HCT116 (cell line): ENCODE results near the gene ACER2. TPM values are rescaled to one million over a fixed set of nuclear protein-coding genes. Genes with fewer than 3 reads are reported as not detected.

Source experiments
- ATAC-seq: fragments of 200-7000 bp; cut with Tn5 transposase; 2 replicates; pipeline ENCODE4 v1.9.1; 2020; ENCODE audit warnings: mild to moderate bottlenecking, moderate library complexity
- BruUV-seq: library from RNA; stranded (reverse); fragments of 400-500 nt; replicated peaks from 2 replicates; lab custom pipeline; 2021; lab: Mats Ljungman, UMichigan
- CTCF ChIA-PET: fragments of 300-600 bp; sonication (Branson Sonifier 250); formaldehyde crosslinking; loops from one replicate; lab custom pipeline; 2021; ENCODE audit warnings: antibody characterized with exemption; lab: Charles Lee
- POLR2A ChIA-PET: fragments of 300-600, 350-600 bp; sonication (Branson Sonifier 250); formaldehyde crosslinking; loops from one replicate; lab custom pipeline; 2021; ENCODE audit warnings: antibody characterized with exemption; lab: Charles Lee
- RAD21 ChIA-PET, 2 experiments: fragments of 300-600 bp; sonication (Branson Sonifier 250); formaldehyde crosslinking; loops; one replicate each; lab custom pipeline; 2023; ENCODE audit warnings: low total read pairs in 2 of 2; ENCODE audit not compliant: uncharacterized antibody in 2 of 2, unreplicated experiment in 2 of 2, low non-redundant PET in 1 of 2; lab: Charles Lee
- DNase-seq: peaks from one replicate; pipeline ENCODE4 v3.0.0-alpha.2; 2010; ENCODE audit warnings: low read depth, low spot score
- H2AFZ ChIP-seq: fragments of 200-600 bp; shearing (Covaris generic), sonication (generic); 2 replicates; pipeline ENCODE4 v1.6.1; 2017; ENCODE audit warnings: low read depth, mixed run types, mixed read lengths, antibody characterized with exemption, low read length; ENCODE audit not compliant: poor library complexity, severe bottlenecking
- H3K27ac ChIP-seq: 2 replicates; pipeline ENCODE4 v1.5.1; 2012; ENCODE audit warnings: low read depth, low read length
- H3K27me3 ChIP-seq: fragments of 200-600 bp; sonication (generic); 2 replicates; pipeline ENCODE4 v1.6.1; 2016; ENCODE audit warnings: mixed run types, low read length, mixed read lengths; ENCODE audit not compliant: insufficient read depth
- H3K36me3 ChIP-seq, 2 experiments: fragments of 200-500 bp in 1 of 2; fragments of 200-600 bp in 1 of 2; sonication (Bioruptor generic) in 1 of 2; sonication (generic) in 1 of 2; 2 replicates each; pipeline versions ENCODE4 v1.5.1 to v1.6.1; 2014 to 2016; ENCODE audit warnings: low read length in 2 of 2, inconsistent platforms in 1 of 2, mixed read lengths in 1 of 2, mixed run types in 1 of 2; ENCODE audit not compliant: insufficient read depth in 2 of 2, control insufficient read depth in 1 of 2
- H3K4me1 ChIP-seq, 2 experiments: fragments of 200-600 bp in 1 of 2; sonication (generic) in 1 of 2; 2 replicates each; pipeline versions ENCODE4 v1.5.1 to v1.6.1; 2012 to 2017; ENCODE audit warnings: low read length in 2 of 2, inconsistent platforms in 1 of 2, mild to moderate bottlenecking in 1 of 2, mixed read lengths in 1 of 2, mixed run types in 1 of 2, moderate library complexity in 1 of 2; ENCODE audit not compliant: insufficient read depth in 2 of 2, control insufficient read depth in 1 of 2
- H3K4me2 ChIP-seq: fragments of 200-600 bp; sonication (generic); 2 replicates; pipeline ENCODE4 v1.6.1; 2017; ENCODE audit warnings: mixed run types, low read length, mixed read lengths
- H3K4me3 ChIP-seq, 2 experiments: fragments of 200-600 bp in 1 of 2; sonication (generic) in 1 of 2; replicated peaks in 1 of 2; 2 replicates each; pipeline ENCODE4 v1.5.1; 2011 to 2016; ENCODE audit warnings: low read length in 2 of 2, control low read depth in 1 of 2, low read depth in 1 of 2, mild to moderate bottlenecking in 1 of 2, mixed read lengths in 1 of 2, mixed run types in 1 of 2
- H3K79me2 ChIP-seq: fragments of 200-600 bp; sonication (generic); 2 replicates; pipeline ENCODE4 v1.6.1; 2017; ENCODE audit warnings: mild to moderate bottlenecking, mixed run types, low read length, moderate library complexity, mixed read lengths; ENCODE audit not compliant: insufficient read depth
- H3K9ac ChIP-seq: fragments of 200-600 bp; sonication (generic); 2 replicates; pipeline ENCODE4 v1.6.1; 2016; ENCODE audit warnings: low read length, mixed read lengths
- H3K9me2 ChIP-seq: fragments of 200-600 bp; sonication (generic), shearing (Covaris generic); 2 replicates; pipeline ENCODE4 v1.6.1; 2017; ENCODE audit warnings: mixed run types, mild to moderate bottlenecking, moderate library complexity; ENCODE audit not compliant: insufficient read depth
- H3K9me3 ChIP-seq, 2 experiments: fragments of 200-500 bp in 1 of 2; fragments of 200-600 bp in 1 of 2; sonication (Bioruptor generic) in 1 of 2; sonication (generic) in 1 of 2; 2 replicates each; pipeline ENCODE4 v1.6.1; 2014 to 2017; ENCODE audit warnings: low read length in 2 of 2, mixed read lengths in 2 of 2, inconsistent platforms in 1 of 2, low read depth in 1 of 2, mild to moderate bottlenecking in 1 of 2, mixed run types in 1 of 2, moderate library complexity in 1 of 2; ENCODE audit not compliant: control insufficient read depth in 1 of 2, insufficient read depth in 1 of 2
- H4K20me1 ChIP-seq: fragments of 200-600 bp; sonication (generic), shearing (Covaris generic); 2 replicates; pipeline ENCODE4 v1.6.1; 2017; ENCODE audit warnings: mixed run types, mild to moderate bottlenecking, moderate library complexity; ENCODE audit not compliant: insufficient read depth
- CBX3 ChIP-seq: IDR thresholded peaks from 2 replicates; pipeline ENCODE4 v1.6.1; 2012; ENCODE audit warnings: low read depth
- ELF1 ChIP-seq: IDR thresholded peaks from 2 replicates; pipeline ENCODE4 v1.6.1; 2012; ENCODE audit warnings: low read depth, borderline replicate concordance
- EZH2 ChIP-seq: fragments of 200-600 bp; sonication (generic); IDR thresholded peaks from 2 replicates; pipeline ENCODE4 v1.6.1; 2017; ENCODE audit warnings: antibody characterized with exemption, mixed run types
- FOSL1 ChIP-seq: IDR thresholded peaks from 2 replicates; pipeline ENCODE4 v1.6.1; 2012; ENCODE audit warnings: low read depth
- POLR2AphosphoS5 ChIP-seq: IDR thresholded peaks from 2 replicates; pipeline ENCODE4 v1.6.1; 2011; ENCODE audit warnings: mild to moderate bottlenecking, low read depth, low read length, moderate library complexity
- SIN3A ChIP-seq: IDR thresholded peaks from 2 replicates; pipeline ENCODE4 v1.6.1; 2012; ENCODE audit warnings: low read depth
- SRF ChIP-seq: IDR thresholded peaks from 2 replicates; pipeline ENCODE4 v1.6.1; 2012; ENCODE audit warnings: low read depth
- TCF7L2 ChIP-seq: IDR thresholded peaks from 2 replicates; pipeline ENCODE4 v1.7.0; 2011; ENCODE audit warnings: borderline replicate concordance, inconsistent platforms; ENCODE audit not compliant: insufficient read depth, insufficient read length; ENCODE audit errors: extremely low read depth
- intact Hi-C: fragments of 100-400 bp; cut with micrococcal nuclease; formaldehyde crosslinking; loops from 2 replicates; pipeline ENCODE4 v1.10.0; 2022
- total RNA-seq: library from RNA; stranded (reverse); gene quantifications from one replicate; pipeline ENCODE4 v1.2.1, GENCODE V29; 2021; ENCODE audit not compliant: unreplicated experiment
- TF ChIP-seq, protein P1 (sequence below): IDR thresholded peaks from 2 replicates; pipeline ENCODE4 v1.6.1; 2012
- TF ChIP-seq, protein P2 (sequence below): IDR thresholded peaks from 2 replicates; pipeline ENCODE4 v1.6.1; 2012; ENCODE audit warnings: low read depth

Gene ACER2
- total RNA-seq, 1 experiment from 2014 or later: 4.3 TPM

DNA sequence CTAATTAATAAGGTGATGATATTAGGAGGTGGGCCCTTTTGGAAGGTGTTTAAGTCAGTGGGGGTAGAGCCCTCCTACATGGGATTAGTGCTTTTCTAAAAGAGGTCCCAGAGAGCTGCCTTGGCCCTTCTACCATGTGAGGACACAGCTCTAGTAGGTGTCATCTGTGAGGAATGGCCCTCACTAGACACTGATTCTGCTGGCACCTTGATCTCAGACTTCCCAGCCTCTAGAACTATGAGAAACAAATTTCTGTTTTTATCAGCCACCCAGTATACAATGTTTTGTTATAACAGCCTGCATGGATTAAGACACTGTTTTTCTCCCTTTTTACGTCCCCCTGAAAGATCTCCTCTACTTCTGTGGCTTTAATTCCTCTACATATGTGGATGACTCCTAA lies 31.6 kb downstream of the ACER2 start:
- no peak overlapping the region for H3K27ac ChIP-seq
- H3K4me2 ChIP-seq: no peak overlapping the region
- TF ChIP-seq CBX3: no peak
- TF ChIP-seq TCF7L2: no peak
- TF ChIP-seq, all 23 proteins: peak for 0
- no peaks in the 10 kb centered on the region for H4K20me1 ChIP-seq
- no peak overlapping the region for H3K4me3 ChIP-seq
- H3K79me2 ChIP-seq: no peaks in the 10 kb centered on the region
- no peaks in the 10 kb centered on the region for H3K9me2 ChIP-seq
- no peak overlapping the region for H2AFZ ChIP-seq
- ChIA-PET CTCF (interaction anchor here (2.3 kb wide), 1 partner anchor 25 kb away, joined by 8 read pairs; no protein-coding TSS in a partner anchor), POLR2A (no interaction called here), RAD21 (no interaction called here)
- DNase-seq (no peak), ATAC-seq (no peak)
- BruUV-seq: no TSS peak
- H3K9ac ChIP-seq: no peak overlapping the region
- H3K9me3 ChIP-seq: no peaks in the 10 kb centered on the region
- no peaks in the 10 kb centered on the region for H3K4me1 ChIP-seq
- H3K27me3 ChIP-seq: no peaks in the 10 kb centered on the region
- no peaks in the 10 kb centered on the region for H3K36me3 ChIP-seq
- intact Hi-C loops: no loop called here

DNA sequence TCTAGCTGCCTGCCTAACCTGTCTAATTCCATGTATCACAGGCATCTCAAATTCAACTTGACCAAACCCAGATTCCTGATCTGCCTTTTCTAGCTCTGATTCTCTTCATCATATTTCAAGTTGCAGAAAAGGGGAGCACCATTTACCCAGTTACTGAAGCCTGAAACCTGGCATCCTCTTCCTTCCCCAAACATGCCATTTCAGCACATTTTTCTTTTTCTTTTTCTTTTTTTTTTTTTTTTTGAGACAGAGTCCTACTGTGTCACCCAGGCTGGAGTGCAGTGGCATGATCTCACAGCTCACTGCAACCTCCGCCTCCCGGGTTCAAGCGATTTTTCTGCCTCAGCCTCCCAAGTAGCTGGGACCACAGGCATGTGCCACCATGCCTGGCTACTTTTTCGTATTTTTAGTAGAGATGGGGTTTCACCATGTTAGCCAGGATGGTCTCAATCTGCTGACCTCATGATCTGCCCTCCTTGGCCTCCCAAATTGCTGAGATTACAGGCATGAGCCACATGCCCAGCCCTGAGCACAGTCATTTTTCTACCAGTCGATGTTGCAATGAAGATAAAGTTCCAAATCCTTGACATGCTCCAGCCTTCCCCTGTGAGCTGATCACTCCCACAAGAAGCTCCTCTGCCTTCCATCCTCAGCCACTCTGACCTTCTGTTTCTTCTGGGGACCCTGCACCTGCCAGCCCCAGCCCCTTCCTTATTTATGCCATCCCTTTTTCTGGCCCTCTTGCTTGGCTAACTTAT lies 32.2 kb downstream of the ACER2 start:
- intact Hi-C loops: no loop called here

More for the DNA sequence above, 32.2 kb downstream of the ACER2 start:
- Histone ChIP-seq H3K9me3 (no peaks in the 10 kb centered on the region), H4K20me1 (no peaks in the 10 kb centered on the region), H3K79me2 (no peaks in the 10 kb centered on the region), H3K27ac (no peak overlapping the region), H3K9me2 (no peaks in the 10 kb centered on the region), H3K36me3 (no peaks in the 10 kb centered on the region), H3K4me1 (no peaks in the 10 kb centered on the region), H3K9ac (no peak overlapping the region), H3K4me2 (no peak overlapping the region), H3K4me3 (no peak overlapping the region), H2AFZ (no peak overlapping the region), H3K27me3 (no peaks in the 10 kb centered on the region)
- RAD21 ChIA-PET: no interaction called here
- ATAC-seq: no peak
- no TSS peak for BruUV-seq
- POLR2A ChIA-PET: no interaction called here
- DNase-seq: no peak
- CTCF ChIA-PET: no interaction called here
- no peak for TF ChIP-seq SIN3A
- no peak for TF ChIP-seq TCF7L2
- no peak for TF ChIP-seq FOSL1
- no peak for TF ChIP-seq EZH2
- no peak for TF ChIP-seq POLR2AphosphoS5
- no peak for TF ChIP-seq SRF
- TF ChIP-seq CBX3: no peak
- TF ChIP-seq, protein P1, sequence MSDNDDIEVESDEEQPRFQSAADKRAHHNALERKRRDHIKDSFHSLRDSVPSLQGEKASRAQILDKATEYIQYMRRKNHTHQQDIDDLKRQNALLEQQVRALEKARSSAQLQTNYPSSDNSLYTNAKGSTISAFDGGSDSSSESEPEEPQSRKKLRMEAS: no peak
- TF ChIP-seq, protein P2, sequence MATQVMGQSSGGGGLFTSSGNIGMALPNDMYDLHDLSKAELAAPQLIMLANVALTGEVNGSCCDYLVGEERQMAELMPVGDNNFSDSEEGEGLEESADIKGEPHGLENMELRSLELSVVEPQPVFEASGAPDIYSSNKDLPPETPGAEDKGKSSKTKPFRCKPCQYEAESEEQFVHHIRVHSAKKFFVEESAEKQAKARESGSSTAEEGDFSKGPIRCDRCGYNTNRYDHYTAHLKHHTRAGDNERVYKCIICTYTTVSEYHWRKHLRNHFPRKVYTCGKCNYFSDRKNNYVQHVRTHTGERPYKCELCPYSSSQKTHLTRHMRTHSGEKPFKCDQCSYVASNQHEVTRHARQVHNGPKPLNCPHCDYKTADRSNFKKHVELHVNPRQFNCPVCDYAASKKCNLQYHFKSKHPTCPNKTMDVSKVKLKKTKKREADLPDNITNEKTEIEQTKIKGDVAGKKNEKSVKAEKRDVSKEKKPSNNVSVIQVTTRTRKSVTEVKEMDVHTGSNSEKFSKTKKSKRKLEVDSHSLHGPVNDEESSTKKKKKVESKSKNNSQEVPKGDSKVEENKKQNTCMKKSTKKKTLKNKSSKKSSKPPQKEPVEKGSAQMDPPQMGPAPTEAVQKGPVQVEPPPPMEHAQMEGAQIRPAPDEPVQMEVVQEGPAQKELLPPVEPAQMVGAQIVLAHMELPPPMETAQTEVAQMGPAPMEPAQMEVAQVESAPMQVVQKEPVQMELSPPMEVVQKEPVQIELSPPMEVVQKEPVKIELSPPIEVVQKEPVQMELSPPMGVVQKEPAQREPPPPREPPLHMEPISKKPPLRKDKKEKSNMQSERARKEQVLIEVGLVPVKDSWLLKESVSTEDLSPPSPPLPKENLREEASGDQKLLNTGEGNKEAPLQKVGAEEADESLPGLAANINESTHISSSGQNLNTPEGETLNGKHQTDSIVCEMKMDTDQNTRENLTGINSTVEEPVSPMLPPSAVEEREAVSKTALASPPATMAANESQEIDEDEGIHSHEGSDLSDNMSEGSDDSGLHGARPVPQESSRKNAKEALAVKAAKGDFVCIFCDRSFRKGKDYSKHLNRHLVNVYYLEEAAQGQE: no peak
- no peak for TF ChIP-seq ELF1
